Measurements from ENCODE around the gene SNIP1.
"Not testable (repeated sequence)": the region's sequence is repeated elsewhere in the genome, so short reads cannot be mapped to it uniquely, and the experiment has no call there.

SNIP1 gene

DNA sequence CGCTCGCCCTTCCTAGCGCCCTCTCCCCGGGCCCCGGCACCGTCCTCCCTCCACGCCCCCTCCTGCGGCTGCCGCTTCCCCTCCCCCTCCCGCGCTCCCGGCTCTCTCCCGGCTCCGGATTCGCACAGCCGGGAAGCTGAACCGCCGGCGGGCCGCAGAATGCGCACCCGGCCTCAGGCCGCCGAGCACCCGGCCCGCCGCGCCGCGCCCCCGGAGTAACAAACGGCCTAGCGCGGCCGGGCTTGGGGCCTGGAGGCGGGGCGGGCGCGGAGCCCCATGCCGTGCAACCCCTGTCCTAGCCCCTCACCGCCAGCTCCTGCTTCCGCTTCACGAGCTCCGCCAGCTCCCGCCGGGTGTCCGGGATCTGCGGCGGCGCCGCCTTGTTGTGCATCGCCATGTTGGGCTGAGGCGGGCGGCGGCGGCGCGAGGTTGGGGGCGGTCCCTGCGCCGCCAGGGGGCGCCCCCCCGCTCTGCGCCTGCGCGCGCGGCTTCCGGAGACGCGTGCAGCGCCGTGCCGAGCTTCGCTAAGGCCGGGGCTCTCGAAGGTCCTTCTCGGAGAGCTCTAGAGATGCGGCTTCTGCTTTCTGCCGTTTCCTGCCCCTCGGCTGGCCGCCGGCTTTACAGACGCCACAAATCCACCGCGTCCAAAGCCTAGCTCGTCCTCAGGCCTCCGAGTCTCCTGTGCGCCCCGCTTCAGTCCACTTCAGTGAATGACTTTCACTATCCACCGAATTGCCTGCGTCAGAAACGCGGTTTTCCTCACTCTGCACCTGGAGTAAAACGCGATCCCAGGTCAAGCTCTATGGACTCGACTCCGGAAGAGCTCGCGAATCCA lies 39.5 kb downstream of the SNIP1 start, which contains the start of gene MEAF6:
Gene MEAF6, minus strand, starts transcription at position 417 of the 835 bp plus-strand sequence. Its CDS starts 20 bp downstream, at position 397.
- DNase-seq (ENCODE audit: low read depth in 2 of 2) = peak; percentile 66 to 78

DNA sequence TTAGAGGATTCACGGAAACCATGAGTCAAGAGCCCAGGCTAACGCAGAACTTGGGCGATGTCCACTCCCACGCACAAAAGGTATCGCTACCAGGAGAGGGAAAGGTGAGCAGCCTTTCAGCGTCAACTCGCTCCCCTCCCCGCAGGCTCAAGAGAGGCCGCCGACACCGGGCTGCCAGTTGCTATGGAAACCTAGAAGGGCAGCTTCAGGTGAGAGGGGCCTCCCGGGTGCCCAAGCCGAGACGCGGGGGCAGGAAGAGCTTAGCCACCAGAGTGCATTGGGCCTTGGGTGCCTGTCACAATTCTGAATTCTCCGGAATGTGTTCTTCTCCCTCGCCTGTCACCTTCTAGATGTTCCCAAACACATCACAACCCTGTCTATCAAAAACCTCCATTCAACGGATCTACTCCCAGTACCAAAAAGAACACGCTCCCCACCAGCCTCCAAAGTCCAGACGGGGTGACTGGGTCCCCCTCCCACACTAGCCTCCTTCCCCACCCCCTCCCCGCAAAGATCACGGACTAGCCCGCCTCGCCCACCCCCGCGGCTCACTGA lies 40.2 kb downstream of the SNIP1 start:
- peak; percentile 33 to 48 for DNase-seq (ENCODE audit: low read depth in 2 of 2)

DNA sequence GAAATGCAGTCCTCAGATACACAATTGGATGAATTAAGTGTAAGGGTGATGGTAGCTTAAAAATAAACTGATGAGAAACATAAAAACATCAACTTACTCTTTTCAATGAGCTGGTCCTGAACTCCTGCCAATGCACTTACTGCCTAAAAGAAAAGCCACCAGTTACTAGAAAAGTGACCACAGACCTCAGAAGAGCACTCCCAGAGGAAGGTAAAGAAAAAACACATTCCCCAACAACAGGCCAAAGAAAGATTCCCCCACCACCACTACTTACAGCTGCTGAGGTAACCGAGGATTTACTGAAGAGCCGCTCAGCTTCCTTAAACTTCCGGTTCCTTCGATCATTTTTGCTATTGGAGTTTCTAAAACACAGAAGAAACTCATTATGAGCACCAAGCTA lies 44.9 kb downstream of the SNIP1 start:
- DNase-seq (ENCODE audit: low read depth in 2 of 2) = no peak

DNA sequence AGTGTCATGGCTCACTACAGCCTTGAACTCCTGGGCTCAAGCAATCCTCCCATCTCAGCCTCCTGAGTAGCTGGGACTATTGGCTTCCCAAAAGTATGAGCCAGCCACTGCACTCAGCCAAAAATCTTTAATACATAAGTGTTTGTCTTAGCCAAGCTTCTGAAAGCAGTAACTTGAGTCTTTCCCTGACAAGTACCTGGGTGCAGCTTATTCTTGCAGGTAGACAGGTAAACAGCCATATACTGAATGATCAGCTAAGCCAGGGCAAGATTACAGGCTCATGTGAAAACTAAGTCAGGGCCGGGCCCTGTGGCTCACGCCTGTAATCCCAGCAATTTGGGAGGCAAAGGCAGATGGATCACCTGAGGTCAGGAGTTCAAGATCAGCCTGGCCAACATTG lies 47.4 kb downstream of the SNIP1 start:
- no peak for DNase-seq (ENCODE audit: low read depth in 2 of 2)

DNA sequence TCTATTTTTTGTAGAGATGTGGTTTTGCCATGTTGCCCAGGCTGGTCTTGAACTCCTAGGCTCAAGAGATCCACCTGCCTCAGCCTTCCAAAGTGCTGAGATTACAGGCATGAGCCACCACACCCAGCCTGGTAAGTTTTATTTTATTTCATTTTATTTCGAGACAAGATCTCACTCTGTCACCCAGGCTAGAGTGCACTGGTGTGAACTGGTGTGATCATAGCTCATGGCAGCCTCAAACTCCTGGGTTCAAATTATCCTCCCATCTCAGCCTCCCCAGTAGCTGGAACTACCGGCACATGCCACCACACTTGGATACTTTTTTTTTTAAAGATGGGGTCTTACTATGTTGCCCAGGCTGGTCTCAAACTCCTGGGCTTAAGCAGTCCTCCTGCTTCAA lies 51.3 kb downstream of the SNIP1 start:
- DNase-seq (ENCODE audit: low read depth in 2 of 2) = not testable (repeated sequence)

GRCh38 chr1:37502104-37502503 lies 52.0 kb downstream of the SNIP1 start:
- DNase-seq (ENCODE audit: low read depth in 2 of 2) = no peak

GRCh38 chr1:37501661-37502060 lies 52.4 kb downstream of the SNIP1 start:
- DNase-seq (ENCODE audit: low read depth in 2 of 2) = no peak

DNA sequence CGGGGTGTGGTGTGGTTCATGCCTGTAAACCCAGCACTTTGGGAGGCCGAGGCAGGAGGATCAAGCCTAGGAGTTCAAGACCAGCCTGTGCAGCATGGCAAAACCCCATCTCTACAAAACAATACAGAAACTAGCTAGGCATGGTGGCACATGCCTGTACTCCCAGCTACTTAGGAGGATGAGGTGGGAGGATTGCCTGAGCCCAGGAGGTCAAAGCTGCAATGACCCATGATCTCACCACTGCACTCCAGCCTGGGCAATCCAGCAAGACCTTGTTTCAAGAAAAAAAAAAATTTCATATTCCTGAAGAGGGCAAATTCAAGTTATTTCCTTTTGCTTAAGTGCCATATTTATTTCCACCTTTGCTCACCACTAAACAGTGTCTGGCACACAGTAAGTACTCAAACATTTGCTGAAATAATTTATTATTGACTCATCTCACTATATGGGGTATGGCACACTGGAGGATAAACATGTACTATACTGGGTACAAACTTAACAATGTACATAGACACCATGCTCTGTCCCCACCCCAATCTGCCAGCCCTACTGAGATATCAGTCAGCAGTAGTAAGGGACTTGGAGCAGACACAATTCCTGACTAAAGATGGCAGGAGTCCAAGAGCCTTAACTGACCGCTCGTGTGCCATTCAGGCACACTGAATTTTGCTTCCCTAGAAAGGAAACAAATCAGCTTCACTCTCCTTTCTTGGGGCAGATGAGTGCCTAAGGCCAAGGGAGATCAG lies 55.0 kb downstream of the SNIP1 start:
- no peak for DNase-seq (ENCODE audit: low read depth in 2 of 2)

GRCh38 chr1:37497832-37498231 lies 56.3 kb downstream of the SNIP1 start:
- DNase-seq (ENCODE audit: low read depth in 2 of 2) = no peak

GRCh38 chr1:37495875-37496274 lies 58.2 kb downstream of the SNIP1 start:
- no peak for DNase-seq (ENCODE audit: low read depth in 2 of 2)

GRCh38 chr1:37493336-37494098 lies 60.6 kb downstream of the SNIP1 start:
- DNase-seq (ENCODE audit: low read depth in 2 of 2) = no peak

GRCh38 chr1:37487619-37487984 lies 66.5 kb downstream of the SNIP1 start:
- DNase-seq (ENCODE audit: low read depth in 2 of 2) = no peak

- DNase-seq (ENCODE audit: low read depth in 2 of 2) = peak; percentile 71 to 75
These were observed 67.1 kb downstream of the SNIP1 start for GRCh38 chr1:37486680-37487618.

DNA sequence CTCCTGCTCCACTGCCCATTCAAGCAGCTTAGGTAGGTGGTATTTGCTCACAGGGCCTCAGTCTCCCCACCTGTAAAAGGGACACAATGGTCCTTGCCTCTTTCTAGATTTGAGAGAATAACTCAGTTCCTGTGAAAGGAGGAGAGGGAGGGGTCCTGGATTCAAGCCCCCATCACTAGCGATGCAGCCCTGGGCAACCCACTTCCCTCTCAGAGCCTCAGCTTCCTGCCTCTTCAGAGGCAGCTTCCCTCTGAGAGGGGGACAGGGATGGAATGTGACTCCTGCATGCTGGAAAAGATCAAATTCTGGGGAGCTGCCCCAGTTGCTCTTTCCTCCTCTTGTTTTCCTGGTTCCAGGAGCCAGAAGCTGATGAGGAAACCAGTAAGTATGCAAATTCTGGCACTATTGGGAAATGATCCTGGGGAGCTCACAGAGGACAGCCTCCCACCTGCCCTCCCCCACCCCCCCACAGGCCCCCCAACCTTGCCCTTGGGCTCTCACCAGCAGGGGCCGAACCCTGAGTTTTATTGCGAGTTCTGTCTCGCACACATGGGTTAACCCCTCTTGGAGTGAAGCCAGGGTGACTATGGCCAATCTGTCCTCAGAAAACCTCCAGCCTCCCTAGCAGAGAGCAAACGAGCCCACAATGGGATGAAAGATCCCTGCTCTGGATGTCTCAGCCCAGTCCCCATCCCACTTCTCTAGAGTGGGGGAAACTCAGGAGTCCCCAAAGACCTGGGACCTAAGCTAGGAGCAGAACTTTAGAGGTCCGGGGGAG lies 68.0 kb downstream of the SNIP1 start:
- DNase-seq (ENCODE audit: low read depth in 2 of 2) = no peak
